HG03575 (cell line): ENCODE results near the gene ZNF780B.

ENCODE experiments used
- ATAC-seq: cut with Tn5 transposase; IDR thresholded peaks from one replicate; pipeline ENCODE4 v1.9.1; 2021; ENCODE audit not compliant: unreplicated experiment, insufficient number of reproducible peaks, low FRiP score; ENCODE audit errors: extremely low read depth

The ZNF780B gene

GRCh38 chr19:40055832-40056504 is at the start of gene ZNF780B:
Gene ZNF780B (minus strand): TSS chr19:40056231. CDS start chr19:40050332, 5,899 bp downstream.
- no peak for ATAC-seq

- ATAC-seq = no peak
These were observed 48.7 kb upstream of the ZNF780B start for GRCh38 chr19:40104754-40105153.

- no peak for ATAC-seq
These were observed 47.6 kb upstream of the ZNF780B start for GRCh38 chr19:40103600-40103999.

GRCh38 chr19:40101813-40102212 is 45.8 kb upstream of the ZNF780B start:
- ATAC-seq = no peak

GRCh38 chr19:40093416-40093815 is 37.4 kb upstream of the ZNF780B start:
- no peak for ATAC-seq

- ATAC-seq = no peak
These were observed 35.4 kb upstream of the ZNF780B start for GRCh38 chr19:40091205-40092129.

- no peak for ATAC-seq
These were observed 34.5 kb upstream of the ZNF780B start, which contains the start of gene ZNF780A for GRCh38 chr19:40090241-40091204. Gene ZNF780A (minus strand): TSS chr19:40090943. CDS start chr19:40084753, 6,190 bp downstream.

- ATAC-seq = no peak
These were observed 33.4 kb upstream of the ZNF780B start for GRCh38 chr19:40089462-40089861.

GRCh38 chr19:40088299-40089047 is 32.4 kb upstream of the ZNF780B start:
- no peak for ATAC-seq

GRCh38 chr19:40084948-40085347 is 28.9 kb upstream of the ZNF780B start:
- no peak for ATAC-seq

GRCh38 chr19:40081411-40081810 is 25.4 kb upstream of the ZNF780B start:
- no peak for ATAC-seq

- ATAC-seq = no peak
These were observed 24.3 kb upstream of the ZNF780B start for GRCh38 chr19:40080289-40080688.

- ATAC-seq = no peak
These were observed 22.3 kb upstream of the ZNF780B start for GRCh38 chr19:40078377-40078776.

GRCh38 chr19:40070058-40070457 is 14.0 kb upstream of the ZNF780B start:
- ATAC-seq = no peak

GRCh38 chr19:40059624-40060023 is 3.6 kb upstream of the ZNF780B start:
- no peak for ATAC-seq

GRCh38 chr19:40057166-40057565 is 1.1 kb upstream of the ZNF780B start:
- no peak for ATAC-seq

- ATAC-seq = no peak
These were observed 474 bp upstream of the ZNF780B start for GRCh38 chr19:40056505-40056904.

GRCh38 chr19:40055049-40055448 is 982 bp downstream of the ZNF780B start:
- ATAC-seq = no peak
